Stomach (tissue), 9 donors: ENCODE results near the gene SIGMAR1. TPM values are rescaled to one million over a fixed set of nuclear protein-coding genes. Genes with fewer than 3 reads are reported as not detected.

Source experiments
- DNase-seq, 2 donors: peaks; one replicate each; pipeline versions ENCODE4 v3.0.0 to v3.0.0-alpha.2; 2013 to 2019
- H3K27ac ChIP-seq, 5 donors: fragments of 200-600 bp in 4 of 5; sonication (generic) in 4 of 5; one replicate each; pipeline ENCODE4 v1.5.1; 2013 to 2019; ENCODE audit warnings: mild to moderate bottlenecking in 1 of 5, moderate library complexity in 1 of 5
- H3K27me3 ChIP-seq, 3 donors: fragments of 200-600 bp; sonication (generic); one replicate each; pipeline ENCODE4 v1.5.1; 2017 to 2019; ENCODE audit warnings: mixed run types in 1 of 3
- H3K36me3 ChIP-seq, 4 donors: fragments of 200-600 bp; sonication (generic); 1 replicate in 3 of 4; 2 replicates in 1 of 4; pipeline ENCODE4 v1.5.1; 2016 to 2019
- H3K4me1 ChIP-seq, 4 donors: fragments of 200-600 bp; sonication (generic); one replicate each; pipeline ENCODE4 v1.5.1; 2016 to 2019
- H3K4me3 ChIP-seq, 4 donors: fragments of 200-600 bp; sonication (generic) in 3 of 4; one replicate each; pipeline ENCODE4 v1.5.1; 2016 to 2019; ENCODE audit warnings: mild to moderate bottlenecking in 1 of 4
- H3K9me3 ChIP-seq, 4 donors: fragments of 200-600 bp; sonication (generic); one replicate each; pipeline ENCODE4 v1.5.1; 2016 to 2019
- EP300 ChIP-seq: sonication (generic); formaldehyde crosslinking; IDR thresholded peaks from one replicate; pipeline ENCODE4 v1.6.1; 2017; ENCODE audit warnings: antibody characterized with exemption
- POLR2A ChIP-seq, 4 donors: fragments of 450-650 bp; IDR thresholded peaks; one replicate each; pipeline ENCODE4 v1.6.1; 2016; ENCODE audit warnings: antibody characterized with exemption in 4 of 4, control low read depth in 2 of 4, mild to moderate bottlenecking in 1 of 4, moderate library complexity in 1 of 4
- POLR2AphosphoS5 ChIP-seq, 3 donors: sonication (generic); formaldehyde crosslinking; IDR thresholded peaks; one replicate each; pipeline ENCODE4 v1.6.1; 2016; ENCODE audit warnings: antibody characterized with exemption in 3 of 3
- WGBS, 5 donors: extraction: QIAGEN DNeasy Blood & Tissue Kit in 3 of 5; methylation state at CpG; one replicate each; pipeline versions ENCODE4 v1.1.5 to v1.1.7; 2013 to 2018; 5-methylcytosine and 5-hydroxymethylcytosine counted together
- intact Hi-C: fragments of 100-400 bp; cut with DNase I; formaldehyde crosslinking; loops from one replicate; pipeline ENCODE4 v1.15.1; 2023; ENCODE audit warnings: low total_unique reads
- polyA plus RNA-seq, 3 donors: library from polyadenylated mRNA; stranded (reverse); fragments of 200-250 nt; gene quantifications; one replicate each; pipeline ENCODE4 v1.2.3, GENCODE V29; 2013
- total RNA-seq, 5 donors: library from RNA; depleted of rRNA; stranded (reverse); fragments of >200 nt; gene quantifications; one replicate each; pipeline versions ENCODE4 v1.1.0 to v1.2.3, GENCODE V29; 2014 to 2016
- TF ChIP-seq, protein P1 (sequence below), 7 experiments: fragments of 450-650 bp in 4 of 7; fragments of 200-600 bp in 3 of 7; sonication (generic) in 3 of 7; IDR thresholded peaks; one replicate each; pipeline ENCODE4 v1.5.1; 2016 to 2019; ENCODE audit warnings: antibody characterized with exemption in 7 of 7, control low read depth in 2 of 7, mild to moderate bottlenecking in 1 of 7
- donor health status: healthy with polysubstance abuse.
- donor health status: Bipolar disorder and iron deficiency.
- donor health status: healthy.

Gene SIGMAR1
- total and polyA plus RNA-seq, 8 donors: 19.9 to 124 (median 44.2) TPM

DNA sequence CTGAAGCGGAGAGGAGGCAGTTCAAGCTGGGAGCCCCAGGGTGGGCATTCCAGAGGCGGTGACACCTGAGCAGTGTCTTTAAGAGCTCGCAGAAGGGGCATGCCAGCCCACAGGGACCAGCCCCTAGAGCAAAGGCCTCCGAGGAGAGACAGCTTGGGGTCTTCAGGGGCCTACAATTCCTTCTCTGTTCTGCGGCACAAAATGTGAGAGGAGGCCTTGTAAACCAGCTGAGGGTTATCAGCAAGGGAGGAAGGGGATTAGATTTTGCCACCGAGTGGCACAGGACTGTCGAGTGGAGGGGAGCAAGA is 505 bp upstream of the SIGMAR1 start:
- TF ChIP-seq POLR2AphosphoS5 (IDR thresholded peaks at IDR 0.05) (no peak), POLR2A (IDR thresholded peaks at IDR 0.05) (no peak), EP300 (no peak)
- TF ChIP-seq, protein P1, sequence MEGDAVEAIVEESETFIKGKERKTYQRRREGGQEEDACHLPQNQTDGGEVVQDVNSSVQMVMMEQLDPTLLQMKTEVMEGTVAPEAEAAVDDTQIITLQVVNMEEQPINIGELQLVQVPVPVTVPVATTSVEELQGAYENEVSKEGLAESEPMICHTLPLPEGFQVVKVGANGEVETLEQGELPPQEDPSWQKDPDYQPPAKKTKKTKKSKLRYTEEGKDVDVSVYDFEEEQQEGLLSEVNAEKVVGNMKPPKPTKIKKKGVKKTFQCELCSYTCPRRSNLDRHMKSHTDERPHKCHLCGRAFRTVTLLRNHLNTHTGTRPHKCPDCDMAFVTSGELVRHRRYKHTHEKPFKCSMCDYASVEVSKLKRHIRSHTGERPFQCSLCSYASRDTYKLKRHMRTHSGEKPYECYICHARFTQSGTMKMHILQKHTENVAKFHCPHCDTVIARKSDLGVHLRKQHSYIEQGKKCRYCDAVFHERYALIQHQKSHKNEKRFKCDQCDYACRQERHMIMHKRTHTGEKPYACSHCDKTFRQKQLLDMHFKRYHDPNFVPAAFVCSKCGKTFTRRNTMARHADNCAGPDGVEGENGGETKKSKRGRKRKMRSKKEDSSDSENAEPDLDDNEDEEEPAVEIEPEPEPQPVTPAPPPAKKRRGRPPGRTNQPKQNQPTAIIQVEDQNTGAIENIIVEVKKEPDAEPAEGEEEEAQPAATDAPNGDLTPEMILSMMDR (IDR thresholded peaks at IDR 0.05): no peak
- Histone ChIP-seq H3K27ac (peak overlapping the region; percentile 83 to 91 (median 86)), H3K27me3 (no peaks in the 10 kb centered on the region), H3K4me1 (peaks cover 22 to 40% (median 34%) of the 10 kb centered on the region in 4 donors), H3K4me3 (peak overlapping the region; percentile 60 to 90 (median 69)), H3K9me3 (no peaks in the 10 kb centered on the region), H3K36me3 (peaks cover 0 to 17% (median 9%) of the 10 kb centered on the region in 4 donors)
- DNase-seq: no peak
- intact Hi-C loops: no loop called here
- 8 to 27% (median 12%) methylated on average over 7 of the region's 7 CpGs for WGBS, 5 donors

DNA sequence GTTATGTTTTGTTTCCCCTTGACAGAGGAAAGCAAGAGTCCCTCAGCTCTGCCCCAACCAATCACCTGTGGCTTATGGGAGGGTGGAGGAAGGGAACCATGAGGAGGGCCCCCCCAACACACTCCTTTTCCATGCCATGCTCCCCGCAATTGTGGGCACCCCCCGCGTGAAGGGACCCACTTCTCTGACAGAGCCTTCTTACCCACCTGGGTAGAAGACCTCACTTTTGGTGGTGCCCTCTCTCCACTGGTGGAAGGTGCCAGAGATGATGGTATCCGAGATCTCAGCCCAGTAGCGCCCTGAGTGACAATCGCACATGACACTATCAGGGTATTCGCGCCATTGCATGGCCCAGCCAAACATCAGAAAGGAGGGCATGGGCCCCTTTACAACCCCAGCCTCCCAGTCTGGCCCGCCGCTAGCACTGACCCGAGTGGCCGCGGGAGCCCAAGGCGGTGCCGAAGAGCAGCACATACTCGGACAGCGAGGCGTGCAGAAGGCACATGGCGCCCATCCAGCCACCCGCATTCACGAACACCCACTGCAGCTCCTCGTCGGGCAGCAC is 714 bp downstream of the SIGMAR1 start:
- peak in 1 of 2 donors; percentile 39 for DNase-seq
- 8 to 11% (median 8%) methylated on average over 13 to 23 of the region's 23 CpGs for WGBS, 5 donors
- no peaks in the 10 kb centered on the region for H3K27me3 ChIP-seq
- H3K4me1 ChIP-seq: peaks cover 22 to 40% (median 34%) of the 10 kb centered on the region in 4 donors
- intact Hi-C loops: no loop called here
- H3K36me3 ChIP-seq: peaks cover 0 to 17% (median 9%) of the 10 kb centered on the region in 4 donors
- peak overlapping the region; percentile 60 to 90 (median 69) for H3K4me3 ChIP-seq
- peak overlapping the region; percentile 83 to 91 (median 86) for H3K27ac ChIP-seq
- H3K9me3 ChIP-seq: no peaks in the 10 kb centered on the region
- no peak for TF ChIP-seq POLR2A (IDR thresholded peaks at IDR 0.05)
- no peak for TF ChIP-seq POLR2AphosphoS5 (IDR thresholded peaks at IDR 0.05)
- TF ChIP-seq, protein P1 (IDR thresholded peaks at IDR 0.05): no peak
- TF ChIP-seq EP300: no peak

DNA sequence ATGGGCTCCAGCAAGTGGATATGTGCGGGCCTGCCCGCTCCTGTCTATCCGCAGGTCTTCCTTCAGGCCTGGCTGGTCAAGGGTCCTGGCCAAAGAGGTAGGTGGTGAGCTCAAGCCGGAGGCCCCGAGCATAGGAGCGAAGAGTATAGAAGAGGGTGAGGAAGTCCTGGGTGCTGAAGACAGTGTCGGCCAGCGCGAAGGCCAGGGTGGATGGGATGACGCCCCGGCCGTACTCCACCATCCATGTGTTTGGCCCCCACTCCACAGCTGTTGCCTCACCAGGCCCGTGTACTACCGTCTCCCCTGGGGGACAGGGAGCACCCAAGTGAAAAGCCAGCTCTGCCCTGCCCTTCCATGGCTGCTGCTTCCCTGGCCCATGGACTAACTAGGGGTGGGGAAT is 2.0 kb downstream of the SIGMAR1 start:
- Histone ChIP-seq H3K4me1 (peaks cover 22 to 40% (median 34%) of the 10 kb centered on the region in 4 donors), H3K4me3 (no peak overlapping the region), H3K9me3 (no peaks in the 10 kb centered on the region), H3K27me3 (peaks cover 0 to 7% (median 5%) of the 10 kb centered on the region in 3 donors), H3K36me3 (peaks cover 0 to 17% (median 9%) of the 10 kb centered on the region in 4 donors), H3K27ac (no peak overlapping the region)
- TF ChIP-seq POLR2A (IDR thresholded peaks at IDR 0.05): no peak
- TF ChIP-seq POLR2AphosphoS5 (IDR thresholded peaks at IDR 0.05): no peak
- no peak for TF ChIP-seq EP300
- TF ChIP-seq, protein P1 (IDR thresholded peaks at IDR 0.05): no peak
- 89 to 95% (median 95%) methylated on average over 13 to 14 of the region's 14 CpGs for WGBS, 5 donors
- intact Hi-C loops: no loop called here
- DNase-seq: no peak

DNA sequence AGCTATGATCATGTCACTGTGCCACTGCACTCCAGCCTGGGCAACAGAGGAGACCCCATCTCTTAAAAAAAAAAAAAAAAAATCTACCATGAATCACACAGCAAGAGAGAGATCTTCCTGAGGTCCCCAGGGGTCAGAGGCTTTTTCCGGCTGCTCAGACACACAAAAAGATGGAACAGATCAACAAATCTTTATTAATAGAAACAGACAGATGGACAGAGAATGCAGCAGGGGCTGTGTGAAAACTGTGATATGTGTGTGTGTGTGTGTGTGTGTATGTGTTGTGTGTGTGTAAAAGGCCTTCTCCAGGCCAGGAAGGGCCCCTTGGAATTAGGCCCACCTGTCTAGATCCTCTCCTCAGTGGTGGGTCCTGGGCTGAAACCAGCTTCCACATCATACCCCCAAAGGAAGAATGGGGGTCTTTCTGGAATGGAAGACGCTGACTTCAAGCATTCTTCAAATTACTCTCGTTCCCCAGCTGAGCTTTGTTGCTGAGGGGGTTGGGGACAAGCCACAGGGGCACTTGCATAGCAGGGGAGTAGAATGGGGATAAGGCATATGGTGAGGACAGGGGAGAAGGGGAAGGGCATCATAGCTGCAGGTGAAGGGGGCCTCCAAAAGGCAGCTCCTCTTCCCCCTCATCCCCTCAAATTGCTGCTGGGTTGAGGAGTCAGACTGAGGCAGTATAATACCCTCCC is 2.9 kb downstream of the SIGMAR1 start:
- WGBS, 5 donors: 71 to 86% (median 80%) methylated on average over 3 of the region's 3 CpGs
- Histone ChIP-seq H3K27me3 (peaks cover 0 to 16% (median 14%) of the 10 kb centered on the region in 3 donors), H3K9me3 (no peaks in the 10 kb centered on the region), H3K36me3 (peaks cover 0 to 17% (median 9%) of the 10 kb centered on the region in 4 donors), H3K4me1 (peaks cover 22 to 40% (median 34%) of the 10 kb centered on the region in 4 donors), H3K27ac (no peak overlapping the region), H3K4me3 (no peak overlapping the region)
- intact Hi-C loops: no loop called here
- TF ChIP-seq, protein P1 (IDR thresholded peaks at IDR 0.05): no peak
- TF ChIP-seq POLR2AphosphoS5 (IDR thresholded peaks at IDR 0.05) (no peak), POLR2A (IDR thresholded peaks at IDR 0.05) (no peak), EP300 (no peak)
- DNase-seq: no peak
